ENCODE data around the gene GIPC1. TPM values are rescaled to one million over a fixed set of nuclear protein-coding genes. Genes with fewer than 3 reads are reported as not detected.

GIPC1 gene
- polyA plus RNA-seq, 2 of the 4 experiments (the other 2 are of a cell fraction): 52.9 to 86.4 TPM

- peak in 1 of 2 experiments; percentile 89 for DNase-seq (ENCODE audit: low read depth in 1 of 2, low spot score in 1 of 2)
- no peak for FAIRE-seq
- TF ChIP-seq SREBF2 (IDR thresholded peaks at IDR 0.05): no peak
- TF ChIP-seq CEBPB (IDR thresholded peaks at IDR 0.05): peak in 1 of 2 experiments; percentile 24; a peak in 1 of 4 replicates
- no peak for TF ChIP-seq NFE2L2 (conservative IDR thresholded peaks at IDR 0.05; ENCODE audit: low read length)
- TF ChIP-seq HOXA7 (CRISPR knock-in tag; IDR thresholded peaks at IDR 0.05): no peak
- TF ChIP-seq USF2 (IDR thresholded peaks at IDR 0.05): no peak
- no peak for TF ChIP-seq FOSL2 (IDR thresholded peaks at IDR 0.05)
- TF ChIP-seq FOSL2 (CRISPR knock-in tag; IDR thresholded peaks at IDR 0.05): peak; percentile 74
- peak in 1 of 2 experiments; percentile 37; a peak in 2 of 5 replicates for TF ChIP-seq EP300 (IDR thresholded peaks at IDR 0.05)
- TF ChIP-seq KDM1A (IDR thresholded peaks at IDR 0.05; ENCODE audit: low read depth): no peak
- no peak for TF ChIP-seq ZFP36 (IDR thresholded peaks at IDR 0.05; ENCODE audit: borderline replicate concordance, partially characterized antibody)
- 0 out of 2 replicates have a peak, but pooled peaks have one; percentile 83 for TF ChIP-seq RARB (CRISPR knock-in tag; IDR thresholded peaks at IDR 0.05)
- H3K4me1 ChIP-seq: peaks cover 74% of the 10 kb centered on the region
- peak overlapping the region; percentile 73 for H3K4me2 ChIP-seq
- H3K9me3 ChIP-seq: no peaks in the 10 kb centered on the region
- ChIA-PET POLR2A (interaction anchor here (0.7 to 7.8 kb wide), 3 partner anchors 10 to 911 kb away, joined by 3 to 112 read pairs (median 7); partner anchors contain the start of genes DNAJB1 and GIPC1), CTCF (interaction anchor here (0.6 to 1.2 kb wide), 2 partner anchors 8 to 65 kb away, joined by 3 read pairs; no protein-coding TSS in a partner anchor)
- H3K27ac ChIP-seq: peak overlapping the region; percentile 94 to 100
- WGBS (ENCODE audit: missing lambda C conversion rate): 12% methylated on average over 9 of the region's 12 CpGs
- peak overlapping the region; percentile 12; the same call in 1 of the 3 replicates for H3K4me3 ChIP-seq
- peak; percentile 32 to 49 for ATAC-seq
These were observed 12.0 kb upstream of the GIPC1 start for GRCh38 chr19:14507704-14508542.

- H3K4me3 ChIP-seq: no peak overlapping the region
- FAIRE-seq (no peak), DNase-seq (ENCODE audit: low read depth in 1 of 2, low spot score in 1 of 2) (peak; percentile 68 to 95), ATAC-seq (peak; percentile 79 to 80)
- H3K9me3 ChIP-seq: no peaks in the 10 kb centered on the region
- CTCF ChIA-PET: interaction anchor here (0.7 to 4.0 kb wide), 26 partner anchors 8 to 74 kb away, joined by 3 to 29 read pairs (median 5); partner anchors contain the start of genes DNAJB1, NDUFB7, PKN1 and PTGER1
- H3K4me2 ChIP-seq: peak overlapping the region; percentile 73
- POLR2A ChIA-PET: interaction anchor here (0.6 to 7.8 kb wide), 6 partner anchors 8 to 125 kb away, joined by 3 to 112 read pairs (median 7); partner anchors contain the start of genes DNAJB1 and GIPC1
- peak overlapping the region; percentile 94 to 100 for H3K27ac ChIP-seq
- under 1% methylated on average over 16 of the region's 19 CpGs for WGBS (ENCODE audit: missing lambda C conversion rate)
- H3K4me1 ChIP-seq: peaks cover 73% of the 10 kb centered on the region
- TF ChIP-seq RARB (CRISPR knock-in tag; IDR thresholded peaks at IDR 0.05) (no peak), CHD4 (IDR thresholded peaks at IDR 0.05; ENCODE audit: borderline replicate concordance) (no peak), FOSL2 (IDR thresholded peaks at IDR 0.05) (no peak), FOSL2 (CRISPR knock-in tag; IDR thresholded peaks at IDR 0.05) (peak; percentile 45), CHD2 (IDR thresholded peaks at IDR 0.05; ENCODE audit: low read length, partially characterized antibody) (no peak), KDM1A (IDR thresholded peaks at IDR 0.05; ENCODE audit: low read depth) (no peak), MYC (IDR thresholded peaks at IDR 0.05; ENCODE audit: borderline replicate concordance, low read length) (no peak), SREBF2 (IDR thresholded peaks at IDR 0.05) (no peak), RFX5 (IDR thresholded peaks at IDR 0.05) (no peak), HOXB13 (CRISPR knock-in tag; IDR thresholded peaks at IDR 0.05; ENCODE audit: low read depth) (0 out of 2 replicates have a peak, but pooled peaks have one; percentile 2), BHLHE40 (IDR thresholded peaks at IDR 0.05; ENCODE audit: low read depth, low read length) (no peak), MAZ (IDR thresholded peaks at IDR 0.05; ENCODE audit: borderline replicate concordance, low read depth, low read length) (no peak), MAX (IDR thresholded peaks at IDR 0.05) (peak; percentile 70), JUNB (IDR thresholded peaks at IDR 0.05) (no peak), CBX8 (IDR thresholded peaks at IDR 0.05) (no peak), FOSB (CRISPR knock-in tag; IDR thresholded peaks at IDR 0.05) (no peak), ATOH8 (CRISPR knock-in tag; IDR thresholded peaks at IDR 0.05; ENCODE audit: low read depth) (no peak), POLR2AphosphoS2 (conservative IDR thresholded peaks at IDR 0.05; ENCODE audit: low read length) (no peak), MAFK (IDR thresholded peaks at IDR 0.05; ENCODE audit: partially characterized antibody) (no peak), RNF2 (IDR thresholded peaks at IDR 0.05; ENCODE audit: borderline replicate concordance, low read depth) (no peak), JUN (IDR thresholded peaks at IDR 0.05) (peak in 1 of 2 experiments; percentile 70; a peak in 3 of 5 replicates), CEBPB (IDR thresholded peaks at IDR 0.05) (no peak), RAD21 (conservative IDR thresholded peaks at IDR 0.05 in 1 of 2, IDR thresholded peaks at IDR 0.05 in 1 of 2) (peak in 1 of 2 experiments; percentile 43; a peak in 2 of 5 replicates), EHF (CRISPR knock-in tag; IDR thresholded peaks at IDR 0.05) (no peak)
These were observed 9.7 kb upstream of the GIPC1 start for GRCh38 chr19:14505488-14506239.

Measured in A549 (cell line).